ENCODE measurements around the gene OSCP1. TPM values are rescaled to one million over a fixed set of nuclear protein-coding genes. Genes with fewer than 3 reads are reported as not detected.

OSCP1 gene, protein sequence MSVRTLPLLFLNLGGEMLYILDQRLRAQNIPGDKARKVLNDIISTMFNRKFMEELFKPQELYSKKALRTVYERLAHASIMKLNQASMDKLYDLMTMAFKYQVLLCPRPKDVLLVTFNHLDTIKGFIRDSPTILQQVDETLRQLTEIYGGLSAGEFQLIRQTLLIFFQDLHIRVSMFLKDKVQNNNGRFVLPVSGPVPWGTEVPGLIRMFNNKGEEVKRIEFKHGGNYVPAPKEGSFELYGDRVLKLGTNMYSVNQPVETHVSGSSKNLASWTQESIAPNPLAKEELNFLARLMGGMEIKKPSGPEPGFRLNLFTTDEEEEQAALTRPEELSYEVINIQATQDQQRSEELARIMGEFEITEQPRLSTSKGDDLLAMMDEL
- total RNA-seq (2022; extraction: Qiagen RNA extraction; ENCODE audit: low read depth) = 5.5 to 7.0 TPM (median 6.1 TPM) in 5 replicates

DNA sequence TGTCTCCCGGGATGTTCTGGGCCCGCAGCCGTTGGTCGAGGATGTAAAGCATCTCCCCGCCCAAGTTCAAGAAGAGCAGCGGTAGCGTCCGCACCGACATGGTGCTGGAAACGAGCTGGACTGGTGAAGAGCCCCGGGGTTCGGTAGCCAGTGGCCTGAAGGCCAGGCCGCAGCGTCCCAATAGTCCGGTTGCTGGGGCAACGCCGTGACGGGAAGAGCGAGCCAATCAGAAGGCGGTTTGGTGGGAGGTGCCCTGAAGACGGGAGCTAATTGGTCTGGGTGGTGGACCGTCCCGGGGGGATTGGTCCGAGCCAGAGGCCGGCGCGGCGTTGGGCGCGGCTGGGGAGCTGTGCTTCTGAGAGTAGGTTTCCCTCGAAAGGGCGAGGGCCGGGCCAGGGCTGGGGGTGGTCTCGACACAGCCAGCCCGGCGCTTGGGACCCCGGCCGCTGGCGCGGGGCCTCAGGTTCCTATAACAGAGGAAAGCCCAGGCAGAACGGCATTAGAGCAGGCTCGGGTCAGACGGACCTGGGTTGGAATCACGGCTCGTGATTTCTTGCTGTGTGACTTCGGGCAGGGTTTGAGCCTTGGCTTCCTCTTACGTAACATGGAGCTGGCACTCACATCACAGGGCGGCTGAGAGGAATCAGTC lies at the start of gene OSCP1:
TSS of gene OSCP1 (minus strand) at position 182 of the 649 bp plus-strand sequence. CDS start at position 100, 82 bp downstream.

DNA sequence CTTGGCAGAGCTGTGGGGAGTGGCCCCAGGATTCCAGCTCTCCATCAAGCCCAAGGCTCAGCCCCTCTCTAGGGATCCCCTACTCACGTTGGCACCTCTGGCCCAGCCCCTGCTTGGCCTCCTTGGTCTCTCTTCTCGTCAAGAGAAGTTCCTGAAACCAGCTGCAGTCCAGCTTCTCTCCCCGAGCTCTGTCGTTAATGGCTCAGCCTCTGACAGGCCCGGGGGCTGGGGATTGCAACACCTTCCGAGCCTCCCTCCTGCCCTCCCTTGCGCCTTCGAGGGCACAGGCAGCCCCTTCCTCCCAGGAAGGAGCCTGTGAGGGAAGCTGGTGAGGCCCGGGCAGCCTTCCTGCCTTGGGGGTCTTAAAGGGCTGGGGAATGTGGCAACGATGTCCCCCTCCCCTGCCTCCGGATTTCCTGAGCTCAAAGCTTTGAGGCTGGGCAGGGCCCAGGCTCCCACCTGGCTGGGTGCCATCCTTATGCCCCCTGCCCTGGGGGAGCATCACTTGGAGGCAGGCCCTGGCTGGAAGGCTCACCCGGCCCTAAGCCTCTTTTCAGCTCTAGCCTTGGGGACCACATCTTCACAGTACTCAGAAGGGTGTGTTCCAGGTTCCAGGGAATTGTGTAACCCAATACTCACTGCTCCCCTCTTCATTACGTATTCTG lies 32.6 kb upstream of the OSCP1 start, which contains the start of gene CSF3R:
TSS of gene CSF3R (minus strand) at position 190 of the 665 bp plus-strand sequence. CDS start 3,417 bp downstream, outside the sequence.

DNA sequence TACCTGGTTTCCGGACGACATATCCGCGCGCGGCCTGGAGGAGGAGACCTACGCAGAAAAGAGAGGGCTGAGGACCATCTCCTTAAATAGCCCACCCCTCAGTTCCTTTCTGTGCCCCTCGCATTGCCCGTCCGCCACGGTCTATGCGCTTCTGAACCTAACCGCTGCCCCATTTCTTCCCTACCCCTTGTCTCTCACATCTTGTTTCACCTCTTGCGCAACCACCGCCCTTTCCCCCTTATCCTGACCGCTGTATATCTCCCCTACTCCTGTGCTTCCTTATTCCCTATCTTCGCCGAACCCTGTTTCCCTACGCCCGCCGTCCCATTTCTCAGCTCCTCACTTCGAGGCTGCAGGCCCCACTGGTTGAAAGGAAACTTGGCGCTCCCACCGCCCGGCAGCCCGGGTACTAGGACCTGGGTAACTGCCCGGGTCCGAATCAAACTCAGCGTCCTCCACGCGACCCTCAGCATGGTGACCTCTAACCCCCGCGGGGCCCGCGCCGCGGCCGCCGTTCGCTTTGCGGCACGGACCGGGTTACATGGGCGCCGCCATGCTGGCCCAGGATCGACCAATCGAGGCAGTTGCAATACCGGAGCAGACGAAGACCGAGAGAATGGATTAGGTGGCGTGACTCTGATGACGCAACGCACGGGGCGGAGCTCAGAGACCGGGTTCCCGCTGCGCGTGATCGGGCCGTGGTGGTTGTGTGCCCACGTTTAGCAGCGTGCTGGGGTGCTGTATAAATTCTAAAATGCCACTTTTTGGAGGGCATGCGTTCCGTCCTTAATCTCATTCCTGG lies 13.8 kb upstream of the OSCP1 start, which contains the start of gene MRPS15:
TSS of gene MRPS15 (minus strand) at position 582 of the 802 bp plus-strand sequence. CDS start at position 473, 109 bp downstream.

DNA sequence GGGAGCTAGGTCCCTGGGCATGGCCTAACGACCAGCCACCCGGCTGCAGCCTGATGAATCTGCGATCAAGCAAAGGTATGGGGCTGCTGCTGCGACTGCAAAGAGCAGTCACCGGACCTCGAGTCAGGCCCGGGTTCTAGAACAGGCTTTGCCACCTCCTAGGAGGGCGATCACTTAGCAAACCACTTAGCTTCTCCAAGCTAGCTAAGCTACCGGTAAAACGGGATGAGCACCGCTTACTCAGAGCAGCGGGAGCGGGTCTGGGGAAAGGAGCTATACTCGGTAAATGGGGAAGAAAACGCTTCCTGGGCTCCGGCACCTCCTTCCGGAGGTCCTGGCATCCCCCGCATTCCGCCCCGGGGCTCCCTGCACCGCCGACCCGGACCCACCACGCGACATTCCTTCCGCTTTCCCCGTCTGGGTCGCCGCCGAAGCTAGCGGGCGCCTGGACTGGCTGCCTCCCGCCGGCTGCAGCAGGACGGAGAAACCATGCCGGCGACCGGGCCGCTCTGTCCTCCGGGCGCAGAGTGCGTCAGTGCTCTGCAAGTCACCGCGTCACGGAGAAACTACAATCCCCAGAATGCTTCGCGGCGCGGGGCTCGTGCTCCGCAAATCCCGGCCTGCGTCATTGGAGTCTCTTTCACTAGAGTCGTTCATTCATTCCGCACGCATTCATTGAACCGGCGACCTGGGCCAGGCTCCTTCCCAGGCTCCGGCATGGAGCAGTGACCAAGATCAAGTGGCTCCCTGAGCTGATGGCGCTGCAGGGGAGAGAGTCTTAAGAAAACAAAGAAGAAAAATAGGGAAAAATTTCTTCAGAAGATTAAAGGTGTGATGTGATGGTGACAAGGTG lies 52.6 kb downstream of the OSCP1 start, which contains the start of gene LSM10:
TSS of gene LSM10 (minus strand) at position 531 of the 853 bp plus-strand sequence. CDS start 3,779 bp downstream, outside the sequence.

DNA sequence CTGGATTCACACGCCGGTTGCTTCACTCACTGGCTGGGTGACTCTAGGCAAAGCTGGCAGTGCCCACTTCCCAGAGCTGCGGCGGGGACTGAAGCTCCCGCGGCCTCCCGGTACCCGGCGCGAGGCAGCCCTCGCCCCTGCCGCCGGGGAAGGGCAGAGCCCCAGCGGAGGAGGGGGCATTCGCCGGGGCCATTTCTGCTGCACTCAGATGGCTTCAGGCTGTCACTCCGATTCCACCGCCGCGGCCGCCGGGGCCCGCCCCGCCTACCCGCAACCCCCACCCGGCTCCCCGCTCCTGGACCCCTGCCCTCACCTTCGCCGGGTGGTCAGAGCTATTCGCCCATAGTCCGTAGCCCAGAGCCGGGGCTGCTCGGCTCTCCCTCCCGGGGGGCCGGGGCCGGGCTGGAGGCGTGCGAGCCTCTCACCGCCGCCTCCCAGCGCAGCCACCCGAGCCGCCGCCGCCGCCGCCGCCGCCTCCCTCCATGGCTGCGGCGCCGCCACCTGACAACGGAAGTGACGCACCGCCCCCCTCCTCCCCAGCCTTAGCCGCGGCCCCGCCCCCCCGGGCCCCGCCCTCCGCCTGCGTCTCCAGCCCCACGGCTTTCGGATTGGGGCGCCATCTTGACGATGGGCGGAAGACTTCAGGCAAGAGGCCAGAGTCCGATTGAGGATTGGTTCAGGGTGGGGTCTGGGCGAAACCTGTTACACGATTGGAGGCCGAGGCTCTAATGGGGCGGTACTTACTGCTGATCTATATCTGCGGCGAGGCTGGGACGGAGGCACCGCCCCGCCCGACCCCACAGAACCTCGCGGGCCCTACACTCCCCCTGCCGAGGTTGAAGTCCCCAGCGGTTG lies 64.6 kb downstream of the OSCP1 start, which contains the start of gene STK40:
TSS of gene STK40 (minus strand) at position 515 of the 855 bp plus-strand sequence. CDS start 24,592 bp downstream, outside the sequence.

Other genes starting within 250 kb of the OSCP1 start
- gene THRAP3, start 226.0 kb downstream of the OSCP1 start, total RNA-seq (2022; extraction: Qiagen RNA extraction; ENCODE audit: low read depth) = 54.3 to 73.4 TPM (median 57.4 TPM) in 5 replicates
- gene SH3D21, start 144.1 kb downstream of the OSCP1 start, total RNA-seq (2022; extraction: Qiagen RNA extraction; ENCODE audit: low read depth) = 1.7 to 2.6 TPM (median 2.0 TPM) in 5 replicates
- 8.4 to 21.8 TPM (median 20.0 TPM) in 5 replicates for gene EVA1B, start 126.8 kb downstream of the OSCP1 start, total RNA-seq (2022; extraction: Qiagen RNA extraction; ENCODE audit: low read depth)
- gene STK40, start 64.5 kb downstream of the OSCP1 start, total RNA-seq (2022; extraction: Qiagen RNA extraction; ENCODE audit: low read depth) = 6.8 to 11.5 TPM (median 10.1 TPM) in 5 replicates
- gene LSM10, start 52.5 kb downstream of the OSCP1 start, total RNA-seq (2022; extraction: Qiagen RNA extraction; ENCODE audit: low read depth) = 36.9 to 52.4 TPM (median 46.4 TPM) in 5 replicates
- 77.0 to 98.3 TPM (median 83.0 TPM) in 5 replicates for gene MRPS15, start 13.9 kb upstream of the OSCP1 start, total RNA-seq (2022; extraction: Qiagen RNA extraction; ENCODE audit: low read depth)
- gene CSF3R, start 32.5 kb upstream of the OSCP1 start, total RNA-seq (2022; extraction: Qiagen RNA extraction; ENCODE audit: low read depth) = not detected in 5 replicates

Data from A549 treated with RU486 at 1 μM for 4 hours (cell line).